Activated naive CD4-positive, alpha-beta T cell treated with anti-CD3 and anti-CD28 coated beads, Interleukin-2, amount 10 ng/mL, durations not matched to agents 7 days and 5 days (primary cell): ENCODE results near the gene TLR8.
"Not testable (repeated sequence)": the region's sequence is repeated elsewhere in the genome, so short reads cannot be mapped to it uniquely, and the experiment has no call there.

ENCODE experiments used
- CTCF ChIA-PET: fragments of 350-600 bp; sonication (Branson Sonifier 250); formaldehyde crosslinking; loops from one replicate; lab custom pipeline; 2021; ENCODE audit warnings: antibody characterized with exemption; lab: Charles Lee
- DNase-seq: peaks from one replicate; pipeline ENCODE4 v3.0.0-alpha.2; 2020
- H3K27ac Mint-ChIP-seq: one replicate; pipeline ENCODE4 v1.8.0; 2021; ENCODE audit warnings: mild to moderate bottlenecking, moderate library complexity, mixed read lengths
- H3K27me3 Mint-ChIP-seq: one replicate; pipeline ENCODE4 v1.8.0; 2021; ENCODE audit warnings: mild to moderate bottlenecking, mixed read lengths
- H3K36me3 Mint-ChIP-seq: one replicate; pipeline ENCODE4 v1.8.0; 2021; ENCODE audit warnings: mixed read lengths
- H3K4me1 Mint-ChIP-seq: one replicate; pipeline ENCODE4 v1.8.0; 2021; ENCODE audit warnings: mixed read lengths
- H3K4me3 Mint-ChIP-seq: one replicate; pipeline ENCODE4 v1.8.0; 2021; ENCODE audit warnings: mild to moderate bottlenecking, moderate library complexity, mixed read lengths
- H3K9me3 Mint-ChIP-seq: one replicate; pipeline ENCODE4 v1.8.0; 2021; ENCODE audit warnings: mixed read lengths

TLR8 gene

GRCh38 chrX:12954981-12955380, 48.6 kb downstream of the TLR8 start:
- Mint-ChIP-seq H3K27ac (peak overlapping the region; percentile 99), H3K27me3 (no peaks in the 10 kb centered on the region), H3K4me3 (peak overlapping the region; percentile 77), H3K36me3 (no peaks in the 10 kb centered on the region), H3K4me1 (peaks cover 74% of the 10 kb centered on the region), H3K9me3 (no peaks in the 10 kb centered on the region)
- peak; percentile 41 for DNase-seq
- CTCF ChIA-PET: interaction anchor here (1.5 to 1.8 kb wide), 2 partner anchors 14 to 19 kb away, joined by 3 to 8 read pairs; partner anchors contain the start of gene TMSB4X

- peak overlapping the region; percentile 81 for H3K4me3 Mint-ChIP-seq
- H3K27ac Mint-ChIP-seq: peak overlapping the region; percentile 99
- peaks cover 75% of the 10 kb centered on the region for H3K4me1 Mint-ChIP-seq
- no peaks in the 10 kb centered on the region for H3K9me3 Mint-ChIP-seq
- H3K27me3 Mint-ChIP-seq: no peaks in the 10 kb centered on the region
- DNase-seq: peak; percentile 73
- CTCF ChIA-PET: interaction anchor here (0.6 to 1.8 kb wide), 5 partner anchors 9 to 136 kb away, joined by 3 to 8 read pairs (median 4); partner anchors contain the start of gene TMSB4X
- no peaks in the 10 kb centered on the region for H3K36me3 Mint-ChIP-seq
Observed at GRCh38 chrX:12955882-12956703, 49.7 kb downstream of the TLR8 start.

GRCh38 chrX:12956704-12957534, 50.5 kb downstream of the TLR8 start:
- Mint-ChIP-seq H3K4me1 (peaks cover 80% of the 10 kb centered on the region), H3K9me3 (no peaks in the 10 kb centered on the region), H3K27me3 (no peaks in the 10 kb centered on the region), H3K4me3 (peak overlapping the region; percentile 81), H3K36me3 (peaks cover 3% of the 10 kb centered on the region), H3K27ac (peak overlapping the region; percentile 99)
- peak; percentile 72 for DNase-seq
- CTCF ChIA-PET: interaction anchor here (0.9 to 2.3 kb wide), 4 partner anchors 10 to 136 kb away, joined by 4 to 14 read pairs (median 4); no protein-coding TSS in a partner anchor

- CTCF ChIA-PET: interaction anchor here (1.2 to 2.3 kb wide), 3 partner anchors 12 to 134 kb away, joined by 3 to 14 read pairs (median 5); no protein-coding TSS in a partner anchor
- peak overlapping the region; percentile 79 for H3K4me3 Mint-ChIP-seq
- H3K9me3 Mint-ChIP-seq: no peaks in the 10 kb centered on the region
- peaks cover 76% of the 10 kb centered on the region for H3K4me1 Mint-ChIP-seq
- peak overlapping the region; percentile 99 for H3K27ac Mint-ChIP-seq
- H3K36me3 Mint-ChIP-seq: peaks cover 6% of the 10 kb centered on the region
- no peak for DNase-seq
- no peaks in the 10 kb centered on the region for H3K27me3 Mint-ChIP-seq
Observed at GRCh38 chrX:12958059-12958458, 51.6 kb downstream of the TLR8 start.

GRCh38 chrX:12958461-12958860, 52.0 kb downstream of the TLR8 start:
- H3K4me1 Mint-ChIP-seq: peaks cover 72% of the 10 kb centered on the region

GRCh38 chrX:12961196-12961718, 54.8 kb downstream of the TLR8 start:
- CTCF ChIA-PET: no interaction called here
- Mint-ChIP-seq H3K27ac (peak overlapping the region; percentile 91), H3K4me1 (peaks cover 59% of the 10 kb centered on the region), H3K27me3 (no peaks in the 10 kb centered on the region), H3K4me3 (no peak overlapping the region), H3K9me3 (no peaks in the 10 kb centered on the region), H3K36me3 (peaks cover 8% of the 10 kb centered on the region)
- no peak for DNase-seq

More at GRCh38 chrX:12958461-12958860, 52.0 kb downstream of the TLR8 start:
- peaks cover 6% of the 10 kb centered on the region for H3K36me3 Mint-ChIP-seq
- H3K27me3 Mint-ChIP-seq: no peaks in the 10 kb centered on the region
- peak overlapping the region; percentile 99 for H3K27ac Mint-ChIP-seq
- no peak for DNase-seq
- H3K4me3 Mint-ChIP-seq: no peak overlapping the region
- CTCF ChIA-PET: interaction anchor here (1.2 to 2.3 kb wide), 3 partner anchors 12 to 134 kb away, joined by 3 to 14 read pairs (median 5); no protein-coding TSS in a partner anchor
- H3K9me3 Mint-ChIP-seq: no peaks in the 10 kb centered on the region

- no peaks in the 10 kb centered on the region for H3K9me3 Mint-ChIP-seq
- no peak overlapping the region for H3K4me3 Mint-ChIP-seq
- CTCF ChIA-PET: no interaction called here
- peaks cover 12% of the 10 kb centered on the region for H3K36me3 Mint-ChIP-seq
- no peak for DNase-seq
- peaks cover 60% of the 10 kb centered on the region for H3K4me1 Mint-ChIP-seq
- no peaks in the 10 kb centered on the region for H3K27me3 Mint-ChIP-seq
- H3K27ac Mint-ChIP-seq: peak overlapping the region; percentile 68
Observed at GRCh38 chrX:12962041-12962504, 55.7 kb downstream of the TLR8 start.

- DNase-seq, CTCF ChIA-PET, H3K27ac Mint-ChIP-seq, H3K27me3 Mint-ChIP-seq, H3K4me3 Mint-ChIP-seq, H3K9me3 Mint-ChIP-seq: not testable (repeated sequence)
- H3K36me3 Mint-ChIP-seq: peaks cover 13% of the 10 kb centered on the region
- H3K4me1 Mint-ChIP-seq: peaks cover 63% of the 10 kb centered on the region
Observed at GRCh38 chrX:12963210-12963850, 56.9 kb downstream of the TLR8 start.

- CTCF ChIA-PET: interaction anchor here (0.7 to 0.9 kb wide), 2 partner anchors 14 to 1067 kb away, joined by 3 to 4 read pairs; no protein-coding TSS in a partner anchor
- no peak for DNase-seq
- no peak overlapping the region for H3K4me3 Mint-ChIP-seq
- H3K27ac Mint-ChIP-seq: peak overlapping the region; percentile 60
- H3K9me3 Mint-ChIP-seq: no peaks in the 10 kb centered on the region
- peaks cover 65% of the 10 kb centered on the region for H3K4me1 Mint-ChIP-seq
- no peaks in the 10 kb centered on the region for H3K27me3 Mint-ChIP-seq
- H3K36me3 Mint-ChIP-seq: peaks cover 13% of the 10 kb centered on the region
Observed at GRCh38 chrX:12965131-12965940, 58.9 kb downstream of the TLR8 start.

- no peak for DNase-seq
- peaks cover 65% of the 10 kb centered on the region for H3K4me1 Mint-ChIP-seq
- no peak overlapping the region for H3K4me3 Mint-ChIP-seq
- CTCF ChIA-PET: interaction anchor here (0.7 kb wide), 1 partner anchor 1066 kb away, joined by 3 read pairs; no protein-coding TSS in a partner anchor
- peaks cover 13% of the 10 kb centered on the region for H3K36me3 Mint-ChIP-seq
- H3K27me3 Mint-ChIP-seq: no peaks in the 10 kb centered on the region
- H3K27ac Mint-ChIP-seq: peak overlapping the region; percentile 97
- H3K9me3 Mint-ChIP-seq: no peaks in the 10 kb centered on the region
Observed at GRCh38 chrX:12966151-12966550, 59.7 kb downstream of the TLR8 start.

GRCh38 chrX:12967711-12968465, 61.5 kb downstream of the TLR8 start:
- Mint-ChIP-seq H3K36me3 (peaks cover 17% of the 10 kb centered on the region), H3K27ac (peak overlapping the region; percentile 97), H3K9me3 (no peaks in the 10 kb centered on the region), H3K4me3 (peak overlapping the region; percentile 71), H3K27me3 (no peaks in the 10 kb centered on the region), H3K4me1 (peaks cover 60% of the 10 kb centered on the region)
- DNase-seq: peak; percentile 56
- CTCF ChIA-PET: interaction anchor here (1.5 to 4.1 kb wide), 6 partner anchors 10 to 520 kb away, joined by 3 to 19 read pairs (median 9); no protein-coding TSS in a partner anchor

- H3K27me3 Mint-ChIP-seq: peaks cover 10% of the 10 kb centered on the region
- H3K4me1 Mint-ChIP-seq: peaks cover 55% of the 10 kb centered on the region
- H3K27ac Mint-ChIP-seq: peak overlapping the region; percentile 97
- H3K9me3 Mint-ChIP-seq: no peaks in the 10 kb centered on the region
- H3K4me3 Mint-ChIP-seq: peak overlapping the region; percentile 90
- peak; percentile 62 for DNase-seq
- peaks cover 36% of the 10 kb centered on the region for H3K36me3 Mint-ChIP-seq
- CTCF ChIA-PET: interaction anchor here (0.6 to 4.1 kb wide), 9 partner anchors 13 to 281 kb away, joined by 3 to 19 read pairs (median 5); no protein-coding TSS in a partner anchor
Observed at GRCh38 chrX:12970691-12971202, 64.3 kb downstream of the TLR8 start.
